ACHN (cell line): ENCODE measurements around the gene LRP5.
"Not testable (repeated sequence)": the region's sequence is repeated elsewhere in the genome, so short reads cannot be mapped to it uniquely, and the experiment has no call there.

Source experiments
- DNase-seq: peaks from one replicate; pipeline ENCODE4 v3.0.0-alpha.2; 2015
- in situ Hi-C: cut with HindIII; loops from 2 replicates; pipeline ENCODE4 v1.10.0; 2017; ENCODE audit warnings: low sequenced_read_pairs, low pct_ligation_motif_present, low pct_unique_long_range_greater_than_20kb

Gene LRP5

DNA sequence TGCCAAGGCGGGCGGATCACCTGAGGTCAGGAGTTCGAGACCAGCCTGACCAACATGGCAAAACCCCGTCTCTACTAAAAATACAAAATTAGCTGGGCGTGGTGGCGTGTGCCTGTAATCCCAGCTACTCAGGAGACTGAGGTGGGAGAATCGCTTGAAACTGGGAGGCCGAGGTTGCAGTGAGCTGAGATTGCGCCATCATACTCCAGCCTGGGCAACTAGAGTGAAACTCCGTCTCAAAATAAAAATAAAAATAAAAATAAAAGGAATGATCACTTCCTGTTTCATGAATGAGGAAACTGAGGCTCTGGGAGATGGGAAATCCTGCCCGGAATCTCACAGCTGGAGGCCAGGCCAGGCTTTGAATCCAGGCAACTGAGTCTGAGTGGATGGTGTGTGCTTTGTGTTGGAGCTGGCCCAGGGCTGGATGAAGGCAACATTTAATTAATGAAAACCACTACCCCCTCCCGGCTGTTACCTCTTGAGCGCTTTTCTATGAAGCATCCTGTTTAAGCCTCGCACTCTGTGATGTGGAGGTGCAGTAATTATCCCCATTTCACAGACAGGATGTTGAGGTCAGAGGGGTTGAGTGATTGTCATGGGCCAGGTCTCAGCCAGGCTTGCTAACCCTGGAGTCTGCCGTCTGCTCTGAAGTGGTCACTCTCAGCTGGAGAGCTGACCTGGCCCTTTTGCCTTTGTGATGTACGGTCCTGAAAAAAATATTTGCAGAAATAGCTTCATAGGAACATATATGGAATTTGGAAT lies 27.8 kb downstream of the LRP5 start:
- in situ Hi-C loops = no loop called here
- DNase-seq = no peak

DNA sequence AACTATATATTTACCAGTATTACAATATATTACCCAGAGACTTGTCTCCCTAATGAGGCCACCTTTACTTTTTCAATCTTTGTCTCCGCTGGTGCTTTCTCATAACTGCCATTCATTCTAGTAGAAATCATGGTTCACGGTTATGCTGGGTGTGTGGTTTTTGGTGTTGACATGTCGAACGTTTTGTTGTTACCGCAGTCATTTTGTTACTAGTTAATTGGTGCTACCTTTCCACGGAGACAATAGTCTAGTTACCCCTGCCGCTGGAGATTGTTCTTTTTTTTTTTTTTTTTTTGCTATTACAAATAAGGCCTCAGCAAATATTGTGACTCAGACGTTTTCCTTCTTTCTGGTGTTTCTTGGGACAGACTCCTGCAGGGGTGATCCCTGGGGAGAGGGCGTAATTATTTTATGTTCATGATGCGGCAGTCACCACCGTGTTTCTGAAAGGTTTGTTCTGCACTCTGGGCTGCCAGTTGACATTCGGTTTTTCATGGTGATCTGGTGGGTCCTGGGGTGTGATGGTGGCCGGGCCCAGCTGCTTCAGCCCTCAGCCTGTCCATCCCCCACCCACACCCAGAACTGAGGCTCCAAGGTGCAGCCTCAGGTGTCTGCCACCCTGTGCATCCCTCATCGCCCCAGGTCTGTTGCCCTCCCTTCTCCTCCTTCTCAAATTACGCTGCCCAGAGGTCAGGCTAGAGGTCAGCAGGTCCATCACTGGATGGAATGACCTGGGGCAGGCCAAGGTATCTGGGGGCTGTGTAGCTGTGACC lies 28.6 kb downstream of the LRP5 start:
- in situ Hi-C loops = no loop called here
- DNase-seq = no peak

DNA sequence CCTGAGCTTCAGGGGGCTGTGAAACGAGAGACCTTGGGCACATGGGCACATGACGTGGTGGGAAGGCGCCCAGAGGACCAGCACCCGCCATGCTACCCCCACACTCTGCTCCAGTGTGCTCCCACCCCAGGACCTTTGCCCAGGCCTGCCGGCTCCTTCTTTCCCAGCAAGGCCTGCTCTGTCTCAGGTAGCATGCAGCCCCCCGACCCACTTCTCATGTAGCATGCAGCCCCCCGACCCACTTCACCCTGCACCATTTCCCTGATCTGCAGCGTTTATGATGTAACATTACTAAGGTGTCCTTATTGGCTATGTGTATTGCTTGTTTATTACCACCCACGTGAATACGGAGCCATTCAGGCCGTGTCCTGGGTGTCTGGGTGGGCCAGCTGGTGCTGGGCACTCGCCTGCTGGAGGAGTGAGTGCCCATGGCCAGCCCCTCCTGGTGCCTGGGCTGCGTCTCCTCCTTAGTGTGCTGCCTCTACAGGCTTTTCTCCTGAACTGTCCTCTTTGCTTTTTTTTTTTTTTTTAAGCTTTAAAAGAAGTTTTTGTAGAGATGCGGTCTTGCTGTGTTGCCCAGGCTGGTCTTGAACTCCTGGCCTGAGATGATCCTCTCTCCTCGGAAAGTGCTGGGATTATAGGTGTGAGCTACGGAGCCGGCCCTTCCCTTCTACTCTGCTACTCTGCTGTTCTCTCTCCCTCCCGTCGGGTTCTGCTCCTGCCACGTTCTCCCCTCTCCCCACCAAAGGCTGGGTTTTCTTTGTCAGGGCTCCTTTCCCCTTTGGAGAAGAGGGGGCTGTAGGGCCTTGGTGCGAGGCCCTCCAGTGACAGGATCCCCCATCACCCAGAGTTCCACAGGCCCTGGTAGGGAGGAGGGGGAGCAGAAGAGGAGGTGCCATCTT lies 29.4 kb downstream of the LRP5 start:
- in situ Hi-C loops = no loop called here

DNA sequence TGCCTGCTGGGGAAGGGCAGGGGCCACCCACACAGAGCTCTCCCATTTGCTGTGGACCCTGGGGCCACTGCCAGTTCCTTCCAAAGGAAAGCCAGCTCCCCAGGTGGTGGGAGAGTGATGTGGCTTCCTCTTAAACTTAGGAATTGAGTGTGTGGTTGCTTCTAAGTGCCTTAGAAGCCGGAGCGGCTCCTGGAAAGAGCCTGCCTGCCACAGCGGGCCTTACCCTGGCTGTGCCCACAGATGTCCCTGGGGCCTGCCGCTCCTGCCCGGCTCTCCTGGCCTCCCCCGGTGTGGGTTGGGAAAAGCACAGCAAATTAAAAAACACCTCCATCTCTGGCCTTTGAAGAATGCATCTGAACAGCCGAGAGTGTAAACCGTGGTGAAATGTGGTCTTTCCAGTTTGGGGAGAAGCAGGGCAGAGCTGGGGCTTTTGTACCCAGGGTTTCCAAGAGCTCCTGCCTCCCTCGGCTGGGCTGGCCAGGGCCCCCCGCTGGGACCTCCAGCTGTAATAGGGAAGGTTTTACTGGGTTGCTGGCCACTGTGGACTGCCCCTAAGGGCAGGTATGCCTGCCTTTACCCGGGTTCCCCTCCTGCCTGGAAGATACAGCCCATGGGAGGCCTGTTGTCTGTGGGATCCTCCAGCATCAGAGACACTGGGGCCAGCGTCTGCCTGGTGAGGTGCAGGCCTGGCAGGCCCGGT lies 30.2 kb downstream of the LRP5 start:
- DNase-seq = no peak
- in situ Hi-C loops = no loop called here

More for the DNA sequence above, 29.4 kb downstream of the LRP5 start:
- no peak for DNase-seq

DNA sequence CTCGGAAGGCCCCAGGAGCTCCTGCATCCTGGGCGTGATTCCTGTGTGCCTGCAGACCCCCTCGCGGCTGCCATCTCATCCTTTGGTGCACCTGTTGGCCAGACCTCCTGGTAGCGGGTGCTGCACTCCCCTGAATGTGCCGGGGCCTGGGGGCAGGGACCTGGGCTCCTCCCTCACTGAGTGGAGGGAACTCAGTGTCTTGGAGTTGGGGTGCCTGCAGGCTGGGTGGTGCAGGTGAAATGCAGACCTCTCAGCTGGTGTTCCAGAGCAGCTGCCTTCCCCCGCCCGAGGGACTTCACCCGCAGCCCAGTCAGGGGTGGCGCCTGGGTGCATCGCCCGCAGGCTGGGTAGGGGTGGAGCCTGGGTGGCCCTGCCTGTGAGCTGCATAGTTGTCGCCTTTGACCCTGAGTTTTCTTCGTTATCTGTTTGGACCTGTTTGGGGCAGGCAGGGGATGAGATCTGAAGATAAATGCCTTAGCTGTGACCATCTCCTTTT lies 31.4 kb downstream of the LRP5 start:
- in situ Hi-C loops = no loop called here
- DNase-seq = no peak

DNA sequence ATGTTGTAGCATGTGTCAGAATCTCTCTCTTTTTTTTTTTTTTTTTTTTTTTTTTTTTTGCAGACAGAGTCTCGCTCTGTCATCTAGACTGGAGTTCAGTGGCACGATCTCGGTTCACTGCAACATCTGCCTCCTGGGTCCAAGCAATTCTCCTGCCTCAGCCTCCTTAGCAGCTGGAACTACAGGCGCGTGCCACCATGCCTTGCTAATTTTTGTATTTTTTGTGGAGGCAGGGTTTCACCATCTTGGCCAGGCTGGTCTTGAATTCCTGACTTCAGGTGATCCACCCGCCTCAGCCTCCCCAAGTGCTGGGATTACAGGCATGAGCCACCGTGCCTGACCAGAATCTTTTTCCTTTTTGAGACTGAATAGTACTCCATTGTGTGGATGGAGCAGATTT lies 32.4 kb downstream of the LRP5 start:
- in situ Hi-C loops, DNase-seq: not testable (repeated sequence)

DNA sequence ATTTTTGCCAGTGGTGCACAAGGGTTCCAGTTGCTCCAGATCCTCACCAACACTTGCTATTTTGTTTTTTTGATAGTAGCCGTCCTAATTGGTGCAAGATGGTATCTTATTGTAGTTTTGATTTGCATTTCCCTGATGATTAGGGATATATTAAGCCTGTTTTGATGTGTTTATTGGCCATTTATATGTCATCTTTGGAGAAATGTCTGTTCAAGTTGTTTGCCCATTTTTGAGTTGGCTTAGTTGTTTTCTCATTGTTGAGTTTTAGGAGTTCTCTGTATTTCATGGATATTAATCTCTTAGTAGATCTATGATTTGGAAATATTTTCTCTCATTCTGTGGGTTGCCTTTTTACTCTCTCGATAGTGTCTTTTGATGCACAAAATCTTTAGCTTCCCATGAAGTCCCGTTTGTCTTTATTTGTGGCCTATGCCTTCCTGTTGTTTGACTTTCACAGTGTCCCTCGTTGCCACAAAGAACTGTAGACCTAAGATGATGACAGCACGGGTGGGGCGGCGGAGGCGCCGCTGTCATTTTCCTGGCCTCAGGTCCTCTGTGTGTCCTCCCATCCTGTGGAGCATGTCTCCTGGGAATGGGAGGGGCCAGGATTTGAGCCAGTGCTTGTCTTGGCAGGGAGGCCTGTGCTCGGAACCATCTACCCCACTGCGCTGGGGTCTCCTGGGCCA lies 33.5 kb downstream of the LRP5 start:
- in situ Hi-C loops = no loop called here
- no peak for DNase-seq

DNA sequence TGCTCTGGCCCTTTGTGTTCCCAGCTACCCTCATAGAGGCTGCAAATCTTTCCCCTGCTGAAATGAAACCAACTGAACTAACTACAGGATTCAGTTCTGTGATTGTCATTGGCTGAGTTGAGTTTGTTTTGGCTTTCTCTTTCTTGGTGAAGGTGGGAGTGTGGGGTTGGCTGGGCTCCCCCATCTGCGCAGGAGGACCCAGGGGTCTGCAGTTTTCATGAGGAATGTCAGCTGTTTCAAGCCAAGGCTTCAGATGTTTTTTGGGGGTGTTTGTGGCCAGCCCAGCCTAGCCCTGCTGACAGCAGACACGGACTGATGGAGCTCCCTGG lies 34.0 kb downstream of the LRP5 start:
- in situ Hi-C loops = no loop called here

DNA sequence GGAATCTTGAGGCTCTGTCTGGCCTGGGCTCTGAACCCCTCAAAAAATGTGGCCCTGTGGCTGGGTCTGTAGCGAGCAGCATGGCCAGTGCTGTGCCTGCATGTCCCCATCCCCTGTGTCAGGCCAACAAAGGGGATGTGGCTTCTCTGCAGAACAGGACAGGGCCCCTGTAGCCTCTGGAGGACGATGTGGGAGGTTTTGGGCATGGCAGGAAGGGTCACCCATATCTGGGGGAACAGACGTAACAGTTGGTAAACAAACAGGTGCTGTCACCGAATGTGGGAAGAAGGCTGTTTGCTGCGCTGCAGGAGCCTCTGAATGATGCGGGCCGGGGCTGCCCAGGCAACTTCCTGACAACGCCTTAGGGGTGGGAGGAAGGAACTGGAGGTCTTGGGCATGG lies 35.0 kb downstream of the LRP5 start:
- in situ Hi-C loops = no loop called here
- no peak for DNase-seq

More for the DNA sequence above, 34.0 kb downstream of the LRP5 start:
- DNase-seq = no peak

DNA sequence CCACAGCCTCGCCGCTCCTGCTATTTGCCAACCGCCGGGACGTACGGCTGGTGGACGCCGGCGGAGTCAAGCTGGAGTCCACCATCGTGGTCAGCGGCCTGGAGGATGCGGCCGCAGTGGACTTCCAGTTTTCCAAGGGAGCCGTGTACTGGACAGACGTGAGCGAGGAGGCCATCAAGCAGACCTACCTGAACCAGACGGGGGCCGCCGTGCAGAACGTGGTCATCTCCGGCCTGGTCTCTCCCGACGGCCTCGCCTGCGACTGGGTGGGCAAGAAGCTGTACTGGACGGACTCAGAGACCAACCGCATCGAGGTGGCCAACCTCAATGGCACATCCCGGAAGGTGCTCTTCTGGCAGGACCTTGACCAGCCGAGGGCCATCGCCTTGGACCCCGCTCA lies 35.5 kb downstream of the LRP5 start:
- no peak for DNase-seq
- in situ Hi-C loops = no loop called here

DNA sequence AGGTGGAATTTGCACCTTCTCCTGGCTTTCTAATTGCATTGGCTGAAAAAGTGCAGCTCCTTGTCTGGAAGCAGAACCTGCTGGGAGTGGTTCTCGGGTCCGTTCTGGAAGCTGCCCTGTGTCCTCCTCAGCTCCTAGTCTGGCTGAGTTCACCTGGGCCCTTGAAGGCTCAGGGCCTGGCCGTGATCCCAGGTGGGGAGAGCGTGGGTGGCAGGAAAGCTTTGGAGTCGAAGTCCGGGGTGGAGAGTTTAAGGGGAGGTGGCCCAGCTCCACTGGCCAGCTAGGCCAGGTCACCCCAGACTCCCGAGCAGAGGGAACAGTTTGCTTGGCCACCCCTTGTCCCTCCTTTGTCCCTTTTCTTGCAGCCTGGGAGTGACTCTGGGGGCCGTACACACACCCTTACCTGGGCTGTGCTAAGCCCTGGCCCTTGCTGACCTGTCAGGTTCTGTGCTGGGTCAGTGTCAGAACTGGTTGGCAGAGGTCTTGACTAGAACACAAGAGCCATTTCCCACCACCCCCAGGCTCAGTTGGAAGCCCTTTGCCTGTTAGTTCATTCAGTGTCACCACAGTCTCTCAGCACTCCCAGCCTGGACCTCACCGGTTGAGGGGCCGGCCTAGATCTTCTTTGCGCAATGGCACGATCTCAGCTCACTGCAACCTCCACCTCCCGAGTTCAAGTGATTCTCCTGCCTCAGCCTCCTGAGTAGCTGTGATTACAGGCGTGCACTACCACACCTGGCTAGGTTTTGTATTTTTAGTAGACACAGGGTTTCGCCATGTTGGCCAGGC lies 37.3 kb downstream of the LRP5 start:
- in situ Hi-C loops = no loop called here

DNA sequence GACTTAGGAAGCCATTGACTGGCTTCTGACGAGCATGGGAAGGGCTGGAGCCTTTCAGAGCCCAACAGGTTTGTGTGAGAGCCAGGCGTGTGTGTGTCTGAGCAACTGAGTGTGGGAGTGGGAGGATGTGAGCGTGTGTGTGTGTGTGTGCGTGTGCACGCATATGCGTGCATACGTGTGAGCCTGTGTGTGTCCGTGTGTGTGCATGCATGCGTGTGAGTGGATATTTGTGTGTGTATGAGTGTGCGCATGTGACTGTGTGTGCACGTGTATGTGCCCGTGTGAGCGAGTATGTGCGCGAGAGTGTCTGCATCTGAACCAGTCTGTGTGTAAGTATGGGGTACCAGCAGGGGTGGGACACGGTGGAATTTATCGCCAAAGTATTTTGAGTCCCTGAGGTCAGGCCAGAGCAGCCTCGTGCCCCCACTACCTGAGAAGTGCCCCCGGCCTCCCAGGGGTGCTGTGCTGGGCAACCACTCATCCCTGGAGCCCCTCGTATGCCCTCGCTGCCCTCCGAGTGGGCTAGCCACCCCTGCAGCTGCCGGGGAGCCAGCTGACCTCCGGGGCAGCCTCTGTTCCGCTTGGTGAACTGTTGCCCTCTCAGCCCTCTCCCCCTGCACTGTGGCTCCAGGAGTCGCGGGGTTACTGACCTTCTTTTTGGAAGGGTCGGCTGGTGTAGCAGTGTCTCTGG lies 38.5 kb downstream of the LRP5 start:
- in situ Hi-C loops = no loop called here

More for the DNA sequence above, 37.3 kb downstream of the LRP5 start:
- DNase-seq = no peak

DNA sequence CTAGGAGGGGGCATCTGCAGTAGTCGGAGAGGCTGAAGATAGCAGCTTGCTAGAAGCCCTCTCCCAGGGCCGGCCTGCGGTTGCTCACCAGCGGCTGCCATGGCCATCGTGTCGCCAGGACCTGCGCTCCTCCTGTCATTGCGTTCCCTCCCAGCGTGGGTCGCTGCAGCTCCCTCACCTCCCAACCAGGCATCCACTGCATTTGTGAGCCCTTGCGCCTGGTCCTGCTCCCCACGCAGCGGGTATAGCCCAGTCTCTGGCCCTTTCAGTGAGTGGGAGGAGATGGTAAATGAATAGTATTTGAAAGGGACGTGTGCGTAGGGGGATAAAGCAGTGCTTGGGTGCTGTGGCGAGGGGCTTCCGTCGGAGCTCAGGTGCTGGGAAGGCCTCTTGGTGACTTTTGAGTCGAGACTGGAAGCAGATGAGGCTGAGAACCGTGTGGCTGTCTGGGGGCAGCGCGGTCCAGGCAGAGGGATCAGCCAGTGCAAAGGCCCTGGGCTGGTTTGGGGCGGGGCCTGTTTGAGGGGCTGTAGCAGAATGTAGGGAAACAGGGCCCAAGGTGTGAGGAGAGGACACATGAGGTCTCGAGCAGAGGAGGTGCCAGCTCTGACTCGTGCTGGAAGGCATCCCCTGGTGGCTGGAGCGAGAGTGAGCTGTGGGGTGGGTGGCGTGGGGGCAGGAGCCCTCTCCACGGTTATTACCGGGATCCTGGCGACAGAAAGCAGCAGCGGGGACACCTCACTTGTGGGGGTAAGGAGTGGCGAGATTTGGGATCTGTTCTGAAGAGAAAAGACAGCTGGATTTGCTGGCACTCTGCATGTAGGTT lies 39.3 kb downstream of the LRP5 start:
- in situ Hi-C loops = no loop called here
- DNase-seq = no peak

More for the DNA sequence above, 38.5 kb downstream of the LRP5 start:
- no peak for DNase-seq

DNA sequence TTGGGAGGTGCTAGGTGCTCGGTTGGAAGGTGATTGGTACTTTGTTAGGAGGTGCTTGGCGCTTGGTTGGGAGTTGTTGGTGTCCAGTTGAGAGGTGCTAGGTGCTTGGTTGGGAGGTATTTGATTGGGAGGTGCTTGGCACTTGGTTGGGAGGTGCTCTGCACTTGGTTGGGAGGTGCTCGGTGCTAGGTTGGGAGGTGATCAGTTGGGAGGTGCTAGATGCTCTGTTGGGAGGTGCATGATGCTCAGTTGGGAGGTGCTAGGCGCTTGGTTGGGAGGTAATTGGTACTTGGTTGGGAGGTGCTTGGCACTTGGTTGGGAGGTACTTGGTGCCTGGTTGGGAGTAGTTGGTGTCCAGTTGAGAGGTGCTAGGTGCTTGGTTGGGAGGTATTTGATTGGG lies 40.2 kb downstream of the LRP5 start:
- DNase-seq = no peak
- in situ Hi-C loops = no loop called here

DNA sequence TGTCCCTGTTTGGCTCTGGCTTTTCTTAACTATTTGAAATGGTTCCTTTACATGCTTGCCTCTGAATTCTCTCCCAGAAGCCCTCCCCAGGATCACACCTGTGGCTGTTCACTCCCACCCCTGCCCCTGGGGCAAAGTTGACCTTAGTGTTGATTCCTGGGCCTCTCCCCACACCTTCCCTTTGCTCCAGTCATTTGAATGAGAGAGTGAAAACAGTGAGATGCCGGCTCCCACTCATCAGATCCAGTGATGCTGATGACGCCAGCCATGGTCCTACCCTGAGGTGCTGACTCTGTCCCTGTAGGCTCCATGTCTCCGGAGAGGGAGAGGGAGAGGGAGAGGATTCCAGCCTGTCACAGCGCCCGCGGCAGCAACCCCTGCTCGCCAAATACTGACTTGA lies 40.7 kb downstream of the LRP5 start:
- no peak for DNase-seq

DNA sequence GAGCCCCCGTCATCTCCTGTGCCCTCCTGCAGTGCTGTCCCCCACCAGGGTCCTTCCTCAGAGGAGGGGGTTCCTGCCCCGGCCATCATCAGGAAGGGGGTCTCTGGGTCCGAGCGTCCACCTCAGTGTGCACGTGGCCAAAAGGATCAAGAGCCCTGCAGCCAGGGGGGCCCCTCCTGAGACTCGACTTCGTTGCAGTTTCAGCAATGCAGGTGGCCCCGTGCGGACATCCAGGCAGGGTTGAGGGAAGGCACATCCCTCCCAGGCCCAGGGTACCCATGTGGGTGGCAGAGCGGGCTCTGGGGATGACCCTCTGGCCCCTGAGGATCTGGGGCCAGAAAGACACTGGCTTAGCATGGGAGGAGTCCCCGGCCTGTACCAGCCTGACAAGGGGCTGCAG lies 41.3 kb downstream of the LRP5 start:
- no peak for DNase-seq
- in situ Hi-C loops = no loop called here

More for the DNA sequence above, 40.7 kb downstream of the LRP5 start:
- in situ Hi-C loops = no loop called here
